Vagina (tissue), 2 donors: ENCODE measurements around the gene TRABD2B.

Experiments used
- CTCF ChIP-seq, 3 experiments: fragments of 450-650 bp in 2 of 3; fragments of 200-600 bp in 1 of 3; sonication (generic) in 1 of 3; IDR thresholded peaks; one replicate each; pipeline ENCODE4 v1.5.1; 2017 to 2019; ENCODE audit warnings: antibody characterized with exemption in 3 of 3, mild to moderate bottlenecking in 2 of 3, moderate library complexity in 2 of 3
- POLR2A ChIP-seq, 2 donors: fragments of 450-650 bp; IDR thresholded peaks; one replicate each; pipeline ENCODE4 v1.6.1; 2017; ENCODE audit warnings: antibody characterized with exemption in 2 of 2, mild to moderate bottlenecking in 2 of 2, moderate library complexity in 2 of 2
- POLR2AphosphoS5 ChIP-seq, 2 donors: sonication (generic); formaldehyde crosslinking; IDR thresholded peaks; one replicate each; pipeline ENCODE4 v1.9.0; 2017; ENCODE audit warnings: antibody characterized with exemption in 2 of 2, mild to moderate bottlenecking in 2 of 2, low read depth in 1 of 2; ENCODE audit not compliant: insufficient read depth in 1 of 2

GRCh38 chr1:47771751-47772150 is 225.4 kb downstream of the TRABD2B start:
- TF ChIP-seq CTCF (IDR thresholded peaks at IDR 0.05) (no peak), POLR2A (IDR thresholded peaks at IDR 0.05) (no peak), POLR2AphosphoS5 (IDR thresholded peaks at IDR 0.05; ENCODE audit: insufficient read depth in 1 of 2, low read depth in 1 of 2) (no peak)
